Mammary epithelial cell (primary cell): ENCODE measurements around the gene ASXL3.

Source experiments
- CTCF ChIP-seq, 2 donors: IDR thresholded peaks in 1 of 2; conservative IDR thresholded peaks in 1 of 2; 2 replicates each; pipeline ENCODE4 v1.5.1; 2011 to 2012; ENCODE audit warnings: inconsistent platforms in 2 of 2, low read length in 2 of 2, mild to moderate bottlenecking in 2 of 2, control low read depth in 1 of 2, low read depth in 1 of 2; ENCODE audit not compliant: insufficient read depth in 1 of 2; ENCODE audit errors: extremely low read depth in 1 of 2
- EZH2 ChIP-seq: IDR thresholded peaks from 2 replicates; pipeline ENCODE4 v1.6.1; 2012; ENCODE audit warnings: low read length, inconsistent platforms, borderline replicate concordance

- TF ChIP-seq CTCF (conservative IDR thresholded peaks at IDR 0.05 in 1 of 2, IDR thresholded peaks at IDR 0.05 in 1 of 2; ENCODE audit: extremely low read depth in 1 of 2, insufficient read depth in 1 of 2, low read depth in 1 of 2, low read length in 2 of 2) (no peak), EZH2 (no peak)
Observed at GRCh38 chr18:33711514-33711913, 133.5 kb downstream of the ASXL3 start.
